Left lobe of liver (tissue), 2 donors: ENCODE results near the gene TJAP1. TPM values are rescaled to one million over a fixed set of nuclear protein-coding genes. Genes with fewer than 3 reads are reported as not detected.
A peak's percentile ranks its signal among the peaks of the same experiment; 100 is the strongest.
"Not testable (repeated sequence)": the region's sequence is repeated elsewhere in the genome, so short reads cannot be mapped to it uniquely, and the experiment has no call there.

Experiments used
- ATAC-seq: fragments of 200-7000 bp; cut with Tn5 transposase; one replicate; pipeline ENCODE4 v1.9.1; 2020; ENCODE audit warnings: mild to moderate bottlenecking, moderate library complexity
- DNase-seq: peaks from one replicate; pipeline ENCODE4 v3.0.0-alpha.2; 2020; ENCODE audit warnings: low spot score
- total RNA-seq: library from RNA; stranded (reverse); gene quantifications from one replicate; pipeline ENCODE4 v1.2.1, GENCODE V29; 2021
- donor health status: DM: no; HTN: no; CAD: no; lungs with moderate emphysema.
- donor health status: DM: no; HTN: yes; CAD: no.

TJAP1 gene
- total RNA-seq, 1 donor from 2014 or later = 14.0 TPM

- DNase-seq (no peak), ATAC-seq (no peak)
Observed at GRCh38 chr6:43478008-43478372, 620 bp downstream of the TJAP1 start.

- no peak for DNase-seq
- ATAC-seq = no peak
Observed at GRCh38 chr6:43481075-43481474, 3.7 kb downstream of the TJAP1 start.

- DNase-seq (no peak), ATAC-seq (peak; percentile 45)
Observed at GRCh38 chr6:43481591-43482236, 4.3 kb downstream of the TJAP1 start.

- no peak for DNase-seq
- no peak for ATAC-seq
Observed at GRCh38 chr6:43488667-43489276, 11.4 kb downstream of the TJAP1 start.

GRCh38 chr6:43489277-43490072 lies 12.1 kb downstream of the TJAP1 start:
- ATAC-seq (no peak), DNase-seq (no peak)

- DNase-seq = peak; percentile 66
Observed at GRCh38 chr6:43490523-43490939, 13.2 kb downstream of the TJAP1 start.

GRCh38 chr6:43491750-43492661 lies 14.6 kb downstream of the TJAP1 start:
- DNase-seq = no peak
- peak; percentile 50 for ATAC-seq

More at GRCh38 chr6:43490523-43490939, 13.2 kb downstream of the TJAP1 start:
- no peak for ATAC-seq

- ATAC-seq = no peak
Observed at GRCh38 chr6:43492673-43493072, 15.3 kb downstream of the TJAP1 start.

GRCh38 chr6:43493230-43493629 lies 15.9 kb downstream of the TJAP1 start:
- ATAC-seq (no peak), DNase-seq (no peak)

More at GRCh38 chr6:43492673-43493072, 15.3 kb downstream of the TJAP1 start:
- DNase-seq = no peak

- ATAC-seq (peak; percentile 80), DNase-seq (peak; percentile 68)
Observed at GRCh38 chr6:43493833-43494232, 16.5 kb downstream of the TJAP1 start.

- no peak for ATAC-seq
- no peak for DNase-seq
Observed at GRCh38 chr6:43494321-43494720, 17.0 kb downstream of the TJAP1 start.

GRCh38 chr6:43494766-43495165 lies 17.4 kb downstream of the TJAP1 start:
- ATAC-seq = no peak
- no peak for DNase-seq

GRCh38 chr6:43495409-43495941 lies 18.1 kb downstream of the TJAP1 start:
- ATAC-seq (no peak), DNase-seq (no peak)

GRCh38 chr6:43496370-43497128 lies 19.2 kb downstream of the TJAP1 start:
- DNase-seq (no peak), ATAC-seq (peak; percentile 41)

- DNase-seq = no peak
- ATAC-seq = no peak
Observed at GRCh38 chr6:43497129-43497396, 19.7 kb downstream of the TJAP1 start.

GRCh38 chr6:43497689-43498088 lies 20.3 kb downstream of the TJAP1 start:
- no peak for DNase-seq
- no peak for ATAC-seq

- DNase-seq, ATAC-seq: not testable (repeated sequence)
Observed at GRCh38 chr6:43498291-43498690, 20.9 kb downstream of the TJAP1 start.

GRCh38 chr6:43499028-43499815 lies 21.9 kb downstream of the TJAP1 start:
- DNase-seq (peak; percentile 73), ATAC-seq (peak; percentile 93)

- DNase-seq (no peak), ATAC-seq (no peak)
Observed at GRCh38 chr6:43500921-43501320, 23.6 kb downstream of the TJAP1 start.
